GM10847 (cell line): ENCODE results near the gene TGM6.

ENCODE experiments used
- POLR2A ChIP-seq: IDR thresholded peaks from 2 replicates; pipeline ENCODE4 v1.6.1; 2011; ENCODE audit not compliant: insufficient read length; ENCODE audit errors: extremely low read depth

The TGM6 gene

GRCh38 chr20:2403291-2404052, 22.8 kb downstream of the TGM6 start:
- TF ChIP-seq POLR2A: no peak

GRCh38 chr20:2405693-2406065, 25.0 kb downstream of the TGM6 start:
- no peak for TF ChIP-seq POLR2A

- no peak for TF ChIP-seq POLR2A
These were observed 27.4 kb downstream of the TGM6 start for GRCh38 chr20:2408111-2408510.

GRCh38 chr20:2416541-2417212, 36.0 kb downstream of the TGM6 start:
- no peak for TF ChIP-seq POLR2A

GRCh38 chr20:2417213-2417541, 36.5 kb downstream of the TGM6 start:
- no peak for TF ChIP-seq POLR2A

GRCh38 chr20:2418388-2418787, 37.7 kb downstream of the TGM6 start:
- no peak for TF ChIP-seq POLR2A

GRCh38 chr20:2420510-2420909, 39.8 kb downstream of the TGM6 start:
- no peak for TF ChIP-seq POLR2A

- no peak for TF ChIP-seq POLR2A
These were observed 40.5 kb downstream of the TGM6 start for GRCh38 chr20:2421247-2421646.

- no peak for TF ChIP-seq POLR2A
These were observed 48.4 kb downstream of the TGM6 start for GRCh38 chr20:2429051-2429450.

GRCh38 chr20:2430538-2430937, 49.8 kb downstream of the TGM6 start:
- TF ChIP-seq POLR2A: no peak

- no peak for TF ChIP-seq POLR2A
These were observed 50.5 kb downstream of the TGM6 start for GRCh38 chr20:2431185-2431584.

GRCh38 chr20:2446845-2447244, 66.1 kb downstream of the TGM6 start:
- no peak for TF ChIP-seq POLR2A

- no peak for TF ChIP-seq POLR2A
These were observed 68.7 kb downstream of the TGM6 start for GRCh38 chr20:2449386-2449785.

- TF ChIP-seq POLR2A: no peak
These were observed 70.7 kb downstream of the TGM6 start for GRCh38 chr20:2451422-2451821.

GRCh38 chr20:2451939-2452732, 71.4 kb downstream of the TGM6 start:
- TF ChIP-seq POLR2A: no peak

- TF ChIP-seq POLR2A: no peak
These were observed 73.1 kb downstream of the TGM6 start for GRCh38 chr20:2453792-2454191.
